ENCODE measurements around the gene SPATA3. TPM values are rescaled to one million over a fixed set of nuclear protein-coding genes. Genes with fewer than 3 reads are reported as not detected.

SPATA3 gene
- total and polyA plus RNA-seq, 2 of the 13 experiments (the other 11 are each of a cell fraction or from before 2014, with no cell fraction given), result not detected

DNA sequence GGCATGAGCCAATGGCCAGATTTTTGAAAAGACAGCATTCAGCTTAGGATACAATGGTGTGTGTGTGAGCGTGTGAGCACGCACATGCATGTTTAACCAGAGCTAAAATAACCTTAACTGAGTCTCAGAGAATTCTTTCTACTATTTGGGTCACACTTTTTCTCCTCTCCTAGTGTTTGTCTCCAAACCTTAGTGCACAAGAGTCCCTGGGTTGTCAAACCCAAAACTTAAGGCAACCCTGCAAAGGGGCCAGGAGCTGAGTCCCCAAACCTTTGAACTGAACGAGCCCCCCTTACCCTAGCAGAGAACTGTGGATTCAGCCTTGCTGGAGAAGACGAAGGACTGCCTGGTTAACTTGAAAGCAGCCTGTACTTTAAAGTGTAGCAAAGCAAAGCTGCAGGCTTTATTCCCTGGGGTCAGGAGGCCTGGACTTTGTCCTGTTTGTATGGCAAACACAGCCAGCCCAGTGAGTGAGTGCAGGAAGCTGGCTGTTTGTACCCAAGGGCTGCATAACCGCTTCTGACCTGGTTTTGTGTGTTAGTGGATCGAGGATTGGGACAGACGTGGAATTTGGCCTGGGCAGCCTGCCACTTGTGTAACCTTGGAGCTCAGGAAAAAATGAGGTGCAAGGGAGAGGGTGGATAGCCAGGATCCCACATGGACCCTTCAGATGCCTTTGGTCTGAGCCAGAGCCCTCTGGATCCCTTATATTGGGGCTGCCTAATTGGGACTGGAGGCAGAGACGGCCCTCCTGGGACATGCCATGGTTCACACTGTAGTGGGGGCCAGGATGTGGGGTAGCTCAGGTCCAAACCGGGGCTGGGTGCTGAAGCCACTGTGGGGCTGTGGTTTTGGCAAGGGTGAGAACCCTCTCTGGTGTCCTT lies 54.3 kb downstream of the SPATA3 start (continued):
- peak; percentile 95 for TF ChIP-seq CREM (IDR thresholded peaks at IDR 0.05)
- no peak for TF ChIP-seq CREM (CRISPR knock-in tag; IDR thresholded peaks at IDR 0.05)
- TF ChIP-seq POLR2AphosphoS5 (IDR thresholded peaks at IDR 0.05; ENCODE audit: low read depth, low read length), result peak; percentile 99
- TF ChIP-seq FLYWCH1 (CRISPR knock-in tag; IDR thresholded peaks at IDR 0.05), result peak; percentile 97
- peak; percentile 93 for TF ChIP-seq ARNTL (CRISPR knock-in tag; IDR thresholded peaks at IDR 0.05)
- peak; percentile 93 for TF ChIP-seq ZBTB38 (CRISPR knock-in tag; IDR thresholded peaks at IDR 0.05)
- peak; percentile 98 for TF ChIP-seq NCOA5 (CRISPR knock-in tag; IDR thresholded peaks at IDR 0.05)
- 0 out of 2 replicates have a peak, but pooled peaks have one; percentile 8 for TF ChIP-seq ATF7 (IDR thresholded peaks at IDR 0.05)
- TF ChIP-seq ATF7 (CRISPR knock-in tag; IDR thresholded peaks at IDR 0.05), result peak; percentile 79; the same call in 1 of the 2 replicates
- TF ChIP-seq, protein P1, sequence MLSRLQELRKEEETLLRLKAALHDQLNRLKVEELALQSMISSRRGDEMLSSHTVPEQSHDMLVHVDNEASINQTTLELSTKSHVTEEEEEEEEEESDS (CRISPR knock-in tag; IDR thresholded peaks at IDR 0.05; ENCODE audit: borderline replicate concordance), result no peak; the same call in 1 of the 2 replicates
- TF ChIP-seq ZNF891 (CRISPR knock-in tag; IDR thresholded peaks at IDR 0.05), result no peak; the same call in 1 of the 2 replicates
- TF ChIP-seq MTA1 (CRISPR knock-in tag; IDR thresholded peaks at IDR 0.05; ENCODE audit: borderline replicate concordance), result peak; percentile 98
- TF ChIP-seq ZFP82 (CRISPR knock-in tag; IDR thresholded peaks at IDR 0.05; ENCODE audit: borderline replicate concordance), result peak; percentile 88; the same call in 1 of the 2 replicates
- peak; percentile 94 for TF ChIP-seq ZNF326 (CRISPR knock-in tag; IDR thresholded peaks at IDR 0.05; ENCODE audit: borderline replicate concordance)
- peak; percentile 87 for TF ChIP-seq SIX4 (CRISPR knock-in tag; IDR thresholded peaks at IDR 0.05)
- no peak for TF ChIP-seq NR2F2 (IDR thresholded peaks at IDR 0.05; ENCODE audit: borderline replicate concordance, low read depth)
- peak; percentile 82; the same call in 1 of the 2 replicates for TF ChIP-seq ZNF329 (CRISPR knock-in tag; IDR thresholded peaks at IDR 0.05; ENCODE audit: low read depth)
- TF ChIP-seq, protein P2, sequence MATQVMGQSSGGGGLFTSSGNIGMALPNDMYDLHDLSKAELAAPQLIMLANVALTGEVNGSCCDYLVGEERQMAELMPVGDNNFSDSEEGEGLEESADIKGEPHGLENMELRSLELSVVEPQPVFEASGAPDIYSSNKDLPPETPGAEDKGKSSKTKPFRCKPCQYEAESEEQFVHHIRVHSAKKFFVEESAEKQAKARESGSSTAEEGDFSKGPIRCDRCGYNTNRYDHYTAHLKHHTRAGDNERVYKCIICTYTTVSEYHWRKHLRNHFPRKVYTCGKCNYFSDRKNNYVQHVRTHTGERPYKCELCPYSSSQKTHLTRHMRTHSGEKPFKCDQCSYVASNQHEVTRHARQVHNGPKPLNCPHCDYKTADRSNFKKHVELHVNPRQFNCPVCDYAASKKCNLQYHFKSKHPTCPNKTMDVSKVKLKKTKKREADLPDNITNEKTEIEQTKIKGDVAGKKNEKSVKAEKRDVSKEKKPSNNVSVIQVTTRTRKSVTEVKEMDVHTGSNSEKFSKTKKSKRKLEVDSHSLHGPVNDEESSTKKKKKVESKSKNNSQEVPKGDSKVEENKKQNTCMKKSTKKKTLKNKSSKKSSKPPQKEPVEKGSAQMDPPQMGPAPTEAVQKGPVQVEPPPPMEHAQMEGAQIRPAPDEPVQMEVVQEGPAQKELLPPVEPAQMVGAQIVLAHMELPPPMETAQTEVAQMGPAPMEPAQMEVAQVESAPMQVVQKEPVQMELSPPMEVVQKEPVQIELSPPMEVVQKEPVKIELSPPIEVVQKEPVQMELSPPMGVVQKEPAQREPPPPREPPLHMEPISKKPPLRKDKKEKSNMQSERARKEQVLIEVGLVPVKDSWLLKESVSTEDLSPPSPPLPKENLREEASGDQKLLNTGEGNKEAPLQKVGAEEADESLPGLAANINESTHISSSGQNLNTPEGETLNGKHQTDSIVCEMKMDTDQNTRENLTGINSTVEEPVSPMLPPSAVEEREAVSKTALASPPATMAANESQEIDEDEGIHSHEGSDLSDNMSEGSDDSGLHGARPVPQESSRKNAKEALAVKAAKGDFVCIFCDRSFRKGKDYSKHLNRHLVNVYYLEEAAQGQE (IDR thresholded peaks at IDR 0.05; ENCODE audit: borderline replicate concordance in 1 of 2, low read depth in 1 of 2, low read length in 2 of 2), result peak in 1 of 2 experiments; percentile 79; a peak in 2 of 4 replicates
- TF ChIP-seq KLF13 (CRISPR knock-in tag; IDR thresholded peaks at IDR 0.05), result no peak
- peak; percentile 55; the same call in 1 of the 2 replicates for TF ChIP-seq ADNP (CRISPR knock-in tag; IDR thresholded peaks at IDR 0.05)
- peak; percentile 91; the same call in 1 of the 2 replicates for TF ChIP-seq SPEN (CRISPR knock-in tag; IDR thresholded peaks at IDR 0.05; ENCODE audit: low read depth)
- peak; percentile 99 for TF ChIP-seq ZNF670 (CRISPR knock-in tag; IDR thresholded peaks at IDR 0.05; ENCODE audit: borderline replicate concordance)
- TF ChIP-seq MED8 (CRISPR knock-in tag; IDR thresholded peaks at IDR 0.05; ENCODE audit: insufficient replicate concordance), result no peak
